Peyer's patch (tissue), 4 donors: ENCODE results near the gene MRPL33.

Source experiments
- CTCF ChIP-seq, 6 experiments: fragments of 450-650 bp in 4 of 6; fragments of 200-600 bp in 2 of 6; sonication (generic) in 1 of 6; IDR thresholded peaks; one replicate each; pipeline ENCODE4 v1.5.1; 2017 to 2019; ENCODE audit warnings: antibody characterized with exemption in 6 of 6, mild to moderate bottlenecking in 3 of 6, moderate library complexity in 1 of 6
- POLR2A ChIP-seq, 2 donors: fragments of 450-650 bp; IDR thresholded peaks; one replicate each; pipeline ENCODE4 v1.5.1; 2017; ENCODE audit warnings: antibody characterized with exemption in 2 of 2, mild to moderate bottlenecking in 2 of 2, moderate library complexity in 2 of 2

- TF ChIP-seq CTCF (IDR thresholded peaks at IDR 0.05) (no peak), POLR2A (IDR thresholded peaks at IDR 0.05) (no peak)
These were observed 5.8 kb upstream of the MRPL33 start for GRCh38 chr2:27765621-27766286.
